GM12891 (cell line): ENCODE results near the gene ZCCHC4.

Experiments
- POLR2A ChIP-seq: IDR thresholded peaks from 2 replicates; pipeline ENCODE4 v1.6.1; 2011; ENCODE audit warnings: low read depth, low read length, control low read depth
- POLR2AphosphoS5 ChIP-seq: IDR thresholded peaks from 2 replicates; pipeline ENCODE4 v1.6.1; 2011; ENCODE audit warnings: low read depth, low read length, control low read depth
- SPI1 ChIP-seq: IDR thresholded peaks from 2 replicates; pipeline ENCODE4 v1.6.1; 2011; ENCODE audit warnings: low read depth, low read length, control low read depth
- TAF1 ChIP-seq: IDR thresholded peaks from 2 replicates; pipeline ENCODE4 v1.6.1; 2011; ENCODE audit warnings: low read depth, low read length, control low read depth

- TF ChIP-seq TAF1 (no peak), POLR2AphosphoS5 (no peak), POLR2A (no peak), SPI1 (no peak)
Observed at GRCh38 chr4:25379591-25379990, 67.0 kb downstream of the ZCCHC4 start.
